Nephron (organoid): Measurements from ENCODE around the gene KIF26B.

ENCODE experiments used
- H3K27ac Mint-ChIP-seq, 3 experiments: 2 replicates each; pipeline ENCODE4 v1.8.0; 2020; ENCODE audit warnings: mixed read lengths in 3 of 3, mild to moderate bottlenecking in 2 of 3, moderate library complexity in 1 of 3
- H3K27me3 Mint-ChIP-seq: 2 replicates; pipeline ENCODE4 v1.8.0; 2021; ENCODE audit warnings: low read depth, mild to moderate bottlenecking, moderate library complexity, mixed read lengths
- H3K36me3 Mint-ChIP-seq: 2 replicates; pipeline ENCODE4 v1.8.0; 2020; ENCODE audit warnings: low read depth, mixed read lengths
- H3K4me1 Mint-ChIP-seq: 2 replicates; pipeline ENCODE4 v1.8.0; 2020; ENCODE audit warnings: mixed read lengths
- H3K4me3 Mint-ChIP-seq, 3 experiments: 2 replicates each; pipeline ENCODE4 v1.8.0; 2020; ENCODE audit warnings: mild to moderate bottlenecking in 3 of 3, mixed read lengths in 3 of 3, moderate library complexity in 2 of 3
- H3K9me3 Mint-ChIP-seq: 2 replicates; pipeline ENCODE4 v1.8.0; 2020; ENCODE audit warnings: mixed read lengths
- TF ChIP-seq, protein P1 (sequence below), 3 experiments: fragments of 200-600 bp; sonication (generic); IDR thresholded peaks; one replicate each; pipeline ENCODE4 v1.5.0; 2021; ENCODE audit warnings: antibody characterized with exemption in 3 of 3; ENCODE audit not compliant: unreplicated experiment in 3 of 3

The KIF26B gene

GRCh38 chr1:245183429-245183828 is 28.6 kb downstream of the KIF26B start:
- Mint-ChIP-seq H3K36me3 (peaks cover 8% of the 10 kb centered on the region), H3K4me1 (peaks cover 31% of the 10 kb centered on the region), H3K4me3 (no peak overlapping the region), H3K27ac (no peak overlapping the region), H3K27me3 (no peaks in the 10 kb centered on the region), H3K9me3 (no peaks in the 10 kb centered on the region)
- TF ChIP-seq, protein P1, sequence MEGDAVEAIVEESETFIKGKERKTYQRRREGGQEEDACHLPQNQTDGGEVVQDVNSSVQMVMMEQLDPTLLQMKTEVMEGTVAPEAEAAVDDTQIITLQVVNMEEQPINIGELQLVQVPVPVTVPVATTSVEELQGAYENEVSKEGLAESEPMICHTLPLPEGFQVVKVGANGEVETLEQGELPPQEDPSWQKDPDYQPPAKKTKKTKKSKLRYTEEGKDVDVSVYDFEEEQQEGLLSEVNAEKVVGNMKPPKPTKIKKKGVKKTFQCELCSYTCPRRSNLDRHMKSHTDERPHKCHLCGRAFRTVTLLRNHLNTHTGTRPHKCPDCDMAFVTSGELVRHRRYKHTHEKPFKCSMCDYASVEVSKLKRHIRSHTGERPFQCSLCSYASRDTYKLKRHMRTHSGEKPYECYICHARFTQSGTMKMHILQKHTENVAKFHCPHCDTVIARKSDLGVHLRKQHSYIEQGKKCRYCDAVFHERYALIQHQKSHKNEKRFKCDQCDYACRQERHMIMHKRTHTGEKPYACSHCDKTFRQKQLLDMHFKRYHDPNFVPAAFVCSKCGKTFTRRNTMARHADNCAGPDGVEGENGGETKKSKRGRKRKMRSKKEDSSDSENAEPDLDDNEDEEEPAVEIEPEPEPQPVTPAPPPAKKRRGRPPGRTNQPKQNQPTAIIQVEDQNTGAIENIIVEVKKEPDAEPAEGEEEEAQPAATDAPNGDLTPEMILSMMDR (IDR thresholded peaks at IDR 0.05; ENCODE audit: unreplicated experiment in 3 of 3), result no peak

DNA sequence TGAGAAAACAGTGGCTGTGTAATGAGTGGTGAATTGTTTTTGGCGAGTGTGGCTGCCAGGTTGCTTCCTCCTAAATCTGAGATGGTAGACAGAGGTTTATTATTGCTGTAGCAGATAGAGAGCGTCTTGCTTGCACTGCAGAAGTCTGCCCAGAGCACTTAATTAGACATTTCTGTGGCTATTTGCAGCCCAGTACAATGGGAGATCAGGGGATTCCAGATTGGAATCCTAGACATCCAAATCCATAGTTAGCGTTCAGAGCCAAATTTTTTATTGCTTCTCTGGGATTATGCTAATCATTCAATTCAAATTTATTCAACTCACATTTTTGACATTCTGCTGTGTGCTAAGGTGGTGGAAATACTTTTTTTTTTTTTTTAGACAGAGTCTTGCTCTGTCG is 30.0 kb downstream of the KIF26B start:
- no peak overlapping the region for H3K27ac Mint-ChIP-seq
- H3K4me3 Mint-ChIP-seq, result no peak overlapping the region
- TF ChIP-seq, protein P1 (IDR thresholded peaks at IDR 0.05; ENCODE audit: unreplicated experiment in 3 of 3), result no peak
- no peaks in the 10 kb centered on the region for H3K9me3 Mint-ChIP-seq
- no peaks in the 10 kb centered on the region for H3K27me3 Mint-ChIP-seq
- peaks cover 30% of the 10 kb centered on the region for H3K4me1 Mint-ChIP-seq
- H3K36me3 Mint-ChIP-seq, result peaks cover 11% of the 10 kb centered on the region

GRCh38 chr1:245188403-245188802 is 33.6 kb downstream of the KIF26B start:
- Mint-ChIP-seq H3K4me3 (no peak overlapping the region), H3K36me3 (peaks cover 11% of the 10 kb centered on the region), H3K27ac (no peak overlapping the region), H3K4me1 (peaks cover 11% of the 10 kb centered on the region), H3K27me3 (no peaks in the 10 kb centered on the region), H3K9me3 (no peaks in the 10 kb centered on the region)
- TF ChIP-seq, protein P1 (IDR thresholded peaks at IDR 0.05; ENCODE audit: unreplicated experiment in 3 of 3), result no peak

DNA sequence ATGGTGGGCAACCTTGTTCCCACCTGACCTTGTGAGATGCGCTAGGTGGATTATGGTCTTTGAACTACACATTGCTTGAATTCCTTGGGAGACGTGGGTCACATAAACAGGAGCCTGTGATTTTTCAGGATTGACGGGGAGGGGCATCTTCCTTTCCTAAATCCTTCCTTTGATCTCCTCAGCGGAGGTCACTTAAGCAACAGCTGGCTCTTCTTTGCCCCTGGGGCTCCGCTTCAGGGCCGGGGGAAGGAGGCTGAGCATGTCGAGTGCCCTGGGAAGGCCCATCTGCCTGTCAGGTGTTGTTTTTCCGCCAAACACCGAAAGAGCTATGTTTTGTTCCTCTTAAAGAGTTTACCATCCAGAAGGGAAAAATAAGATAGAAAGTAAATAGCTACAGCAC is 40.6 kb downstream of the KIF26B start:
- no peak overlapping the region for H3K27ac Mint-ChIP-seq
- peaks cover 36% of the 10 kb centered on the region for H3K4me1 Mint-ChIP-seq
- TF ChIP-seq, protein P1 (IDR thresholded peaks at IDR 0.05; ENCODE audit: unreplicated experiment in 3 of 3), result no peak
- peaks cover 38% of the 10 kb centered on the region for H3K36me3 Mint-ChIP-seq
- H3K27me3 Mint-ChIP-seq, result peaks cover 25% of the 10 kb centered on the region
- no peak overlapping the region for H3K4me3 Mint-ChIP-seq
- H3K9me3 Mint-ChIP-seq, result peaks cover 2% of the 10 kb centered on the region

- Mint-ChIP-seq H3K27ac (peak overlapping the region in 2 of 3 experiments; percentile 74 to 86), H3K9me3 (peaks cover 2% of the 10 kb centered on the region), H3K27me3 (peaks cover 25% of the 10 kb centered on the region), H3K4me1 (peaks cover 51% of the 10 kb centered on the region), H3K4me3 (no peak overlapping the region), H3K36me3 (peaks cover 41% of the 10 kb centered on the region)
- TF ChIP-seq, protein P1 (IDR thresholded peaks at IDR 0.05; ENCODE audit: unreplicated experiment in 3 of 3), result no peak
Measured at GRCh38 chr1:245197121-245197520, 42.3 kb downstream of the KIF26B start.

GRCh38 chr1:245197911-245198379 is 43.2 kb downstream of the KIF26B start:
- Mint-ChIP-seq H3K27ac (peak overlapping the region; percentile 73 to 86 (median 84)), H3K36me3 (peaks cover 42% of the 10 kb centered on the region), H3K27me3 (peaks cover 25% of the 10 kb centered on the region), H3K4me3 (peak overlapping the region in 2 of 3 experiments; percentile 22 to 57), H3K9me3 (peaks cover 2% of the 10 kb centered on the region), H3K4me1 (peaks cover 51% of the 10 kb centered on the region)
- TF ChIP-seq, protein P1 (IDR thresholded peaks at IDR 0.05; ENCODE audit: unreplicated experiment in 3 of 3), result no peak
